A673 (cell line): ENCODE data around the gene PCSK6. TPM values are rescaled to one million over a fixed set of nuclear protein-coding genes. Genes with fewer than 3 reads are reported as not detected.

ENCODE experiments used
- BruUV-seq: library from RNA; stranded (reverse); fragments of 400-500 nt; replicated peaks from 2 replicates; lab custom pipeline; 2021; lab: Mats Ljungman, UMichigan
- CTCF ChIA-PET: fragments of 300-600 bp; sonication (Branson Sonifier 250); formaldehyde crosslinking; loops from one replicate; lab custom pipeline; 2022; ENCODE audit warnings: antibody characterized with exemption; lab: Charles Lee
- POLR2A ChIA-PET: fragments of 300-600 bp; sonication (Branson Sonifier 250); formaldehyde crosslinking; loops from one replicate; lab custom pipeline; 2022; ENCODE audit warnings: antibody characterized with exemption; ENCODE audit not compliant: low non-redundant PET; lab: Charles Lee
- DNase-seq: peaks from one replicate; pipeline ENCODE4 v3.0.0-alpha.2; 2015; ENCODE audit warnings: low spot score
- H3K27ac ChIP-seq: fragments of 200-600 bp; sonication (generic); 2 replicates; pipeline ENCODE4 v1.5.1; 2016; ENCODE audit warnings: mixed run types, low read depth, mild to moderate bottlenecking, mixed read lengths, antibody characterized with exemption, low read length; ENCODE audit not compliant: poor library complexity, severe bottlenecking
- H3K27me3 ChIP-seq: fragments of 200-600 bp; sonication (generic); replicated peaks from 2 replicates; pipeline ENCODE4 v1.6.1; 2017; ENCODE audit warnings: mixed run types, low read depth, mild to moderate bottlenecking, mixed read lengths, antibody characterized with exemption, low read length; ENCODE audit not compliant: insufficient read depth, poor library complexity
- H3K36me3 ChIP-seq: fragments of 200-600 bp; sonication (generic); 2 replicates; pipeline ENCODE4 v1.6.1; 2016; ENCODE audit warnings: mixed run types, mild to moderate bottlenecking, mixed read lengths, antibody characterized with exemption, low read length; ENCODE audit not compliant: insufficient read depth, poor library complexity, severe bottlenecking
- H3K4me1 ChIP-seq: fragments of 200-600 bp; sonication (generic); 2 replicates; pipeline ENCODE4 v1.6.1; 2017; ENCODE audit warnings: mixed run types, mild to moderate bottlenecking, mixed read lengths, antibody characterized with exemption, low read length; ENCODE audit not compliant: insufficient read depth, poor library complexity, severe bottlenecking
- H3K4me3 ChIP-seq: fragments of 200-600 bp; sonication (generic); 2 replicates; pipeline ENCODE4 v1.5.1; 2016; ENCODE audit warnings: low read depth, mixed run types, mild to moderate bottlenecking, mixed read lengths, low read length; ENCODE audit not compliant: poor library complexity, severe bottlenecking
- H3K9me3 ChIP-seq: fragments of 200-600 bp; sonication (generic); 2 replicates; pipeline ENCODE4 v1.6.1; 2016; ENCODE audit warnings: mixed run types, low read depth, mild to moderate bottlenecking, mixed read lengths, antibody characterized with exemption, low read length; ENCODE audit not compliant: poor library complexity, severe bottlenecking
- CTCF ChIP-seq: fragments of 300-800, 200-600 bp; sonication (generic); conservative IDR thresholded peaks from 2 replicates; pipeline ENCODE4 v1.5.1; 2017; ENCODE audit warnings: low read depth, mild to moderate bottlenecking, antibody characterized with exemption, low read length, moderate library complexity, mixed read lengths
- EZH2 ChIP-seq: fragments of 200-600 bp; sonication (generic); IDR thresholded peaks from 2 replicates; pipeline ENCODE4 v1.6.1; 2017; ENCODE audit warnings: borderline replicate concordance, low read depth, mild to moderate bottlenecking, mixed read lengths, antibody characterized with exemption, low read length; ENCODE audit not compliant: poor library complexity, severe bottlenecking
- intact Hi-C: fragments of 100-400 bp; cut with micrococcal nuclease; formaldehyde crosslinking; loops from one replicate; pipeline ENCODE4 v1.10.0; 2022; ENCODE audit not compliant: unreplicated experiment
- total RNA-seq: library from RNA; stranded (reverse); gene quantifications from 2 replicates; pipeline ENCODE4 v1.2.3, GENCODE V29; 2021

PCSK6 gene
- total RNA-seq, 1 experiment from 2014 or later: 2.6 TPM

GRCh38 chr15:101503296-101503599 is 13.7 kb upstream of the PCSK6 start:
- POLR2A ChIA-PET: no interaction called here
- H3K27me3 ChIP-seq: no peaks in the 10 kb centered on the region
- BruUV-seq: no TSS peak
- H3K36me3 ChIP-seq: no peaks in the 10 kb centered on the region
- CTCF ChIA-PET: interaction anchor here (0.6 kb wide), 1 partner anchor 18 kb away, joined by 4 read pairs; no protein-coding TSS in a partner anchor
- H3K4me1 ChIP-seq: no peaks in the 10 kb centered on the region
- no peaks in the 10 kb centered on the region for H3K9me3 ChIP-seq
- H3K4me3 ChIP-seq: no peak overlapping the region
- intact Hi-C loops: no loop called here
- DNase-seq: no peak
- TF ChIP-seq CTCF (no peak), EZH2 (no peak)
- H3K27ac ChIP-seq: no peak overlapping the region

GRCh38 chr15:101502572-101503295 is 13.2 kb upstream of the PCSK6 start:
- intact Hi-C loops: loop anchor here (1.0 kb wide), 1 partner anchor 202 kb away; no protein-coding TSS in a partner anchor

GRCh38 chr15:101501703-101502373 is 12.3 kb upstream of the PCSK6 start:
- intact Hi-C loops: loop anchor here (1.0 kb wide), 1 partner anchor 202 kb away; no protein-coding TSS in a partner anchor
- Histone ChIP-seq H3K27me3 (no peaks in the 10 kb centered on the region), H3K27ac (no peak overlapping the region), H3K4me3 (no peak overlapping the region), H3K4me1 (no peaks in the 10 kb centered on the region), H3K9me3 (no peaks in the 10 kb centered on the region), H3K36me3 (no peaks in the 10 kb centered on the region)
- DNase-seq: peak; percentile 62
- no TSS peak for BruUV-seq
- ChIA-PET CTCF (interaction anchor here (1.3 to 1.8 kb wide), 3 partner anchors 181 to 204 kb away, joined by 4 to 5 read pairs (median 4); no protein-coding TSS in a partner anchor), POLR2A (no interaction called here)
- peak; percentile 78 for TF ChIP-seq CTCF
- no peak for TF ChIP-seq EZH2

More at GRCh38 chr15:101502572-101503295, 13.2 kb upstream of the PCSK6 start:
- H3K4me1 ChIP-seq: no peaks in the 10 kb centered on the region
- H3K9me3 ChIP-seq: no peaks in the 10 kb centered on the region
- TF ChIP-seq CTCF (no peak), EZH2 (no peak)
- BruUV-seq: no TSS peak
- no peak for DNase-seq
- CTCF ChIA-PET: interaction anchor here (0.6 to 1.8 kb wide), 4 partner anchors 17 to 205 kb away, joined by 4 to 5 read pairs (median 4); no protein-coding TSS in a partner anchor
- POLR2A ChIA-PET: no interaction called here
- no peaks in the 10 kb centered on the region for H3K27me3 ChIP-seq
- no peak overlapping the region for H3K27ac ChIP-seq
- H3K4me3 ChIP-seq: no peak overlapping the region
- no peaks in the 10 kb centered on the region for H3K36me3 ChIP-seq
